ENCODE results near the gene SWI5. TPM values are rescaled to one million over a fixed set of nuclear protein-coding genes. Genes with fewer than 3 reads are reported as not detected.

SWI5 gene
- total RNA-seq, 4 donors from 2014 or later: 15.2 to 28.2 (median 17.5) TPM

DNA sequence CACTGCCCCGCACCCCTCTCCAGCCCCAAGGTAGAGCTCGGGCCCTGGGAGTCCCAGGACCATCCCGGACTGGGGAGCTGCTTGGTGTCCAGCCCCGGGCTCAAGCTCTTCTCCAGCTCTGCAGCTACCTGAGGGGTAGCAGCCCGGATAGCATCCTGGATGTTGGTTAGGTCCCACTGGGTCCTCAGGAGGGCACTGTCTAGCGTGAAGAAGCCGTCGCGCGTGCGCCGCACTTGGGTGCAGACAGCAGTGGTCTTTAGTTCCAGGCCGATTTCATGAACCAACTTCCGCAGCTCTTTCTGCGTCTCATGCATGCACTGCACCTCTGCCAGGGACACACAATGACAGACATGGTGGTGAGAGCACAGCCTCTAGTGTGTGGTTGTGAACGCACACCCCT lies 33.5 kb downstream of the SWI5 start:
- Histone ChIP-seq H3K4me3 (no peak overlapping the region), H3K4me1 (peaks cover 0 to 38% (median 14%) of the 10 kb centered on the region in 3 donors), H3K9me3 (no peaks in the 10 kb centered on the region), H3K36me3 (peaks cover 21 to 69% (median 22%) of the 10 kb centered on the region in 3 donors), H3K27ac (no peak overlapping the region), H3K27me3 (no peaks in the 10 kb centered on the region)
- TF ChIP-seq, protein P1, sequence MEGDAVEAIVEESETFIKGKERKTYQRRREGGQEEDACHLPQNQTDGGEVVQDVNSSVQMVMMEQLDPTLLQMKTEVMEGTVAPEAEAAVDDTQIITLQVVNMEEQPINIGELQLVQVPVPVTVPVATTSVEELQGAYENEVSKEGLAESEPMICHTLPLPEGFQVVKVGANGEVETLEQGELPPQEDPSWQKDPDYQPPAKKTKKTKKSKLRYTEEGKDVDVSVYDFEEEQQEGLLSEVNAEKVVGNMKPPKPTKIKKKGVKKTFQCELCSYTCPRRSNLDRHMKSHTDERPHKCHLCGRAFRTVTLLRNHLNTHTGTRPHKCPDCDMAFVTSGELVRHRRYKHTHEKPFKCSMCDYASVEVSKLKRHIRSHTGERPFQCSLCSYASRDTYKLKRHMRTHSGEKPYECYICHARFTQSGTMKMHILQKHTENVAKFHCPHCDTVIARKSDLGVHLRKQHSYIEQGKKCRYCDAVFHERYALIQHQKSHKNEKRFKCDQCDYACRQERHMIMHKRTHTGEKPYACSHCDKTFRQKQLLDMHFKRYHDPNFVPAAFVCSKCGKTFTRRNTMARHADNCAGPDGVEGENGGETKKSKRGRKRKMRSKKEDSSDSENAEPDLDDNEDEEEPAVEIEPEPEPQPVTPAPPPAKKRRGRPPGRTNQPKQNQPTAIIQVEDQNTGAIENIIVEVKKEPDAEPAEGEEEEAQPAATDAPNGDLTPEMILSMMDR (IDR thresholded peaks at IDR 0.05): no peak
- TF ChIP-seq POLR2A (IDR thresholded peaks at IDR 0.05): no peak
- DNase-seq: no peak
- 91 to 100% methylated on average over 6 to 15 of the region's 16 CpGs for WGBS, 2 donors
- intact Hi-C loops (cut with DNase I): no loop called here

DNA sequence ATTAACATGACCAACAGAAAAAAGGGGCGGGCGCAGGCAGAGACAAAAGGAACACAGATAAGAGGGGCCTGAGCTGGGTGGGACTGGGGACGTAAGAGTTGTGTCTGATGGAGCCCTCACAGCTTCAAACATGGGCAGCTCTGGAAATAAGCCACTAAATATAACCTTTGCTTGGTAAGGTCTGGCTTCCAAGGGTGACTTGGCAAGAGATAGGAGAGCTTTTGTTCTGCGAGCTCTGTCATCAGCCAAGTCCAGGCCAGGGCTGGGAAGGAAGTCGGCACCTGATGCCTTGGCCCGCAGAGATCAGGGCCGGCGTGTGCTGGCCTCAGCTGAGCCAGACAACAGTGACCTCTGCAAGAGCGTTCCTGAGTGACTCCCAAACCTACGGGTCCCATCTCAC lies 34.4 kb downstream of the SWI5 start:
- Histone ChIP-seq H3K4me1 (peaks cover 0 to 29% (median 7%) of the 10 kb centered on the region in 3 donors), H3K27ac (no peak overlapping the region), H3K9me3 (no peaks in the 10 kb centered on the region), H3K4me3 (no peak overlapping the region), H3K27me3 (no peaks in the 10 kb centered on the region), H3K36me3 (peaks cover 21 to 78% (median 28%) of the 10 kb centered on the region in 3 donors)
- DNase-seq: no peak
- TF ChIP-seq POLR2A (IDR thresholded peaks at IDR 0.05): no peak
- TF ChIP-seq, protein P1 (IDR thresholded peaks at IDR 0.05): no peak
- WGBS, 2 donors: 83 to 86% methylated on average over 4 to 9 of the region's 10 CpGs
- intact Hi-C loops (cut with DNase I): no loop called here

DNA sequence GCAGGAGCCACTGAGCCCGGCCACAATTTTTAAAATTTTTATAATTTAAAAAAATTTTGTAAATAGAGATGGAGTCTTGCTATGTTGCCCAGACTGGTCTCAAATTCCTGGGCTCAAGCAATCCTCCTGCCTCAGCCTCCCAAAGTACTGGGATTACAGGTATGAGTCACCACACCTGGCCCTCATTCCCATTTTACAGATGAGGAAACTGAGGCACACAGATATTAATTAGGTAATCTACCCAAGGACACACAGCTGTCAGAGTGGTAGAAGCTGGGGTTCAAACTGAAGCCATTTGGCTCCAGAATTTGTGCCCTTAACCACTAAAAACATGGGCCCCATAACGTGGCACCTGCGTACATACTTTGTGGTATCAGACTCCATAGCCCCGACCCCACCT lies 38.6 kb downstream of the SWI5 start:
- TF ChIP-seq, protein P1 (IDR thresholded peaks at IDR 0.05): no peak
- no peak for DNase-seq
- H3K9me3 ChIP-seq: no peaks in the 10 kb centered on the region
- H3K36me3 ChIP-seq: peaks cover 14 to 99% (median 24%) of the 10 kb centered on the region in 3 donors
- H3K4me3 ChIP-seq: no peak overlapping the region
- WGBS, 2 donors: 96 to 97% methylated on average over 3 to 4 of the region's 4 CpGs
- no peak overlapping the region for H3K27ac ChIP-seq
- H3K27me3 ChIP-seq: no peaks in the 10 kb centered on the region
- H3K4me1 ChIP-seq: peaks cover 0 to 6% (median 0%) of the 10 kb centered on the region in 3 donors
- intact Hi-C loops (cut with DNase I): no loop called here

DNA sequence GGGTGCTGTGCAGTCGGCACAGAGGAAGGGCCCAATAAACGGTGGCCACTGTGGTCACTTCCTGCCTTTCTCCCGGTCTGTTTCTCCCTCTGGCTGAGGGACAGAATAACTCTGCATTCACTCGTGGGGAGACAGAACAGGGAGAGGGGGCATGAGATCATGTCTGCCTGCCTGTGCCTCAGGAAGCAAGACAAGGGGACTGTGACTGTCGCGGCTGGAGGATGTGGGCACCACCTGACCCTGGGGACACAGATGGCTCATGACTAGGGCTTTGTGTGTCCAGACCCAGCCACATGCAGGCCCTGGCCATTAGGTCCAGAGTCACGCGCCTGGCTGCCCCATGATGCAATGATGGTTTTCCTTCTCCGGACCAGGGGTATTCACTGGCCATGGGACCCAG lies 40.3 kb downstream of the SWI5 start:
- no peak for DNase-seq
- peaks cover 1 to 93% (median 12%) of the 10 kb centered on the region in 3 donors for H3K36me3 ChIP-seq
- H3K4me3 ChIP-seq: no peak overlapping the region
- H3K9me3 ChIP-seq: no peaks in the 10 kb centered on the region
- H3K27ac ChIP-seq: peak overlapping the region in 2 of 4 donors; percentile 62 to 68
- no peaks in the 10 kb centered on the region for H3K27me3 ChIP-seq
- peaks cover 3 to 13% (median 3%) of the 10 kb centered on the region in 3 donors for H3K4me1 ChIP-seq
- TF ChIP-seq POLR2A (IDR thresholded peaks at IDR 0.05): no peak
- TF ChIP-seq, protein P1 (IDR thresholded peaks at IDR 0.05): no peak
- 72 to 78% methylated on average over 7 to 8 of the region's 9 CpGs for WGBS, 2 donors
- intact Hi-C loops (cut with DNase I): no loop called here

DNA sequence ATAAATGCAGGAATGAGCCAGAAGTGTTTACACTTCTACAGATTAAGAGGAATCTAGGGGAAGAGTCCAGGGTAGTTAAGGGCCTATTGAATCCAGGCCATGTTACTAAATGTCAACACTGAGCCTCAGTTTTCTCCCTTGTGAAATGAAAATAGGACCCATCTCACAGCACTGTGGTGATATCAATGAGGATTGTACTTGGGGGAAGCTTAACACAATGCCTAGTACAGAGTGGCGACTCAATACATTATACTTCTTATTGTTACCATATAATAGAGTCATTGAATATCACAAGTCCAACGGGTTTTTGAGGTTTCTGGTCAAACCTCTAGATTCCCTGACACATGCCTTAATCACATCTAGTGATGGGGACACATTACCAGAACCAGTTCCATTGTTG lies 41.6 kb downstream of the SWI5 start:
- peaks cover 8 to 19% (median 9%) of the 10 kb centered on the region in 3 donors for H3K4me1 ChIP-seq
- TF ChIP-seq, protein P1 (IDR thresholded peaks at IDR 0.05): no peak
- TF ChIP-seq POLR2A (IDR thresholded peaks at IDR 0.05): no peak
- no peaks in the 10 kb centered on the region for H3K9me3 ChIP-seq
- no peaks in the 10 kb centered on the region for H3K27me3 ChIP-seq
- intact Hi-C loops (cut with DNase I): no loop called here
- H3K27ac ChIP-seq: peak overlapping the region; percentile 39 to 68 (median 64)
- WGBS, 2 donors: 61 to 74% methylated on average over 2 of the region's 2 CpGs
- H3K36me3 ChIP-seq: peaks cover 0 to 82% (median 11%) of the 10 kb centered on the region in 3 donors
- no peak for DNase-seq
- H3K4me3 ChIP-seq: no peak overlapping the region
